ENCODE measurements around the gene FUCA2.
"Not testable (repeated sequence)": the region's sequence is repeated elsewhere in the genome, so short reads cannot be mapped to it uniquely, and the experiment has no call there.

The FUCA2 gene

DNA sequence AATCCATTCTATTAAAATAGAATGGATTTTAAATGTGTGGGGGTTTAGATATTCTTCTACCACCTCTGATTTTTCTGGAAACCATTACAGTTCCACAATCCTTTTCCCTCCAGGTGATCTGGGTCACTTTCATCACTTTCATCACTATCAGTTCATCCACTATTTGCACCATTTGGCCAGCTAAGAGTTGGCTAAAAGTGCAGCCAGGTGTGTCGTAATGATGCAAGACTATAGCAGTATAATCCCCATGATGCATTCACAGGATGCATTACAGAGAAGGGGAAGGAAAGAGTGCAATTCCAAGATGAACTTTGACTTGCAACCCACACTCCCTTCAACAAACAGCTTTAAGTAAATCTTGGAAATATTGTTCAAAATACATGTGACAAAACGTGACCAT is 4.9 kb downstream of the FUCA2 start:
- in situ Hi-C loops (cut with MboI; ENCODE audit: low pct_unique_long_range_greater_than_20kb, low sequenced_read_pairs), result no loop called here
- DNase-seq, result no peak

- in situ Hi-C loops (cut with MboI; ENCODE audit: low pct_unique_long_range_greater_than_20kb, low sequenced_read_pairs), result no loop called here
- DNase-seq, result no peak
These were observed 5.3 kb downstream of the FUCA2 start for GRCh38 chr6:143506199-143506598.

- in situ Hi-C loops (cut with MboI; ENCODE audit: low pct_unique_long_range_greater_than_20kb, low sequenced_read_pairs), result no loop called here
- no peak for DNase-seq
These were observed 6.0 kb downstream of the FUCA2 start for GRCh38 chr6:143505537-143505936.

DNA sequence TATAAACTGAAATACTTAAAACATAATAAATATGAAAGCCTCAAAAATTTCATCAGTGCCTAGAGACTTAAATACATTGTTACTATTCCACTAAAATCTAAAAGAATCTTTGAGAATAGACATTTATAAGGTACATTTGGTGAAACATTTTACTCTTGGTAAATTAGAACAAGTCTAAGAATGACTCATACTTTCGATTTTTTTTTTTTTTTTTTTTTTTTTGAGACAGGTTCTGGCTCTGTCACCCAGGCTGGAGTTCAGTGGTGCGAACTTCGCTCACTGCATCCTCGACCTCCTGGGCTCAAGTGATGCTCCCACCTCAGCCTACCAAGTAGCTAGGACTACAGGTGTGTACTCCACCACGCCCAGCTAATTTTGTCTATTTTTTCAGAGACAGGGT is 6.4 kb downstream of the FUCA2 start:
- no peak for DNase-seq
- in situ Hi-C loops (cut with MboI; ENCODE audit: low pct_unique_long_range_greater_than_20kb, low sequenced_read_pairs), result no loop called here

DNA sequence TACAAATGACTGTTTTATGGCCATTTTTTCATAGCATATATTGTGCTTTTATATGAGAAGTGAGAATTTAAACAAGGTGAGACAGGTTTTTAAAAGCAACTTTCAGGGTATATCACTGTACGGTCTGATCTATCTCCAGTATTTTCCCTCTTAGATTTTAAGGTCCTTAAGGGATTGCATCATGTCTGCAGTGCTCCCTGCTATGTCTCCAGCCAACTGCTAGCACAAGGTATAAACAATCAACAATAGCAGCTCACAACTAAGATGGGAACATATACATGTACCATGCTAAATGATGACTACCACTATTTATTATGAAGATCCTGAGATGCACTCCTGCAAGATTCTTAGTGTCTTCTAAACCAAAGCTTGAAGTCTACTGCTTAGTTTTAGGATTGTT is 7.2 kb downstream of the FUCA2 start:
- in situ Hi-C loops (cut with MboI; ENCODE audit: low pct_unique_long_range_greater_than_20kb, low sequenced_read_pairs), result no loop called here
- no peak for DNase-seq

DNA sequence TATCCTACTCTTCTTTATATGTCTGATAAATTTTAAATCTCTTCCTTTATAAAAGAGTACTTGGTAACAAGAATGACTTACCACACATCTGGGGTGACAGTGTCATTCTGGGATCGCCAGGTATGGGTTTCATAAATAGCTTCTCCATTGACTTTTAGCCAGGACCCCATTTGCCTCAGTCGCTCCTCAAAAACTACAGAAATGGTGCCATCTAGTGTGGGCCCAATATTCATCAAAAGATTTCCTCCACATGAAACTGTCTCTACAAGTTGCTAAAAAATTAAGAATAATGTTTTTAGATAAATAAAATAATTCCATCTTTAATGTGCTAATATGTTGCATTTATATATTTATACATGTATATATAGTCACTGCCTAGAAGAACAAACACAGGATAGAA is 9.7 kb downstream of the FUCA2 start:
- DNase-seq, result no peak
- in situ Hi-C loops (cut with MboI; ENCODE audit: low pct_unique_long_range_greater_than_20kb, low sequenced_read_pairs), result no loop called here

DNA sequence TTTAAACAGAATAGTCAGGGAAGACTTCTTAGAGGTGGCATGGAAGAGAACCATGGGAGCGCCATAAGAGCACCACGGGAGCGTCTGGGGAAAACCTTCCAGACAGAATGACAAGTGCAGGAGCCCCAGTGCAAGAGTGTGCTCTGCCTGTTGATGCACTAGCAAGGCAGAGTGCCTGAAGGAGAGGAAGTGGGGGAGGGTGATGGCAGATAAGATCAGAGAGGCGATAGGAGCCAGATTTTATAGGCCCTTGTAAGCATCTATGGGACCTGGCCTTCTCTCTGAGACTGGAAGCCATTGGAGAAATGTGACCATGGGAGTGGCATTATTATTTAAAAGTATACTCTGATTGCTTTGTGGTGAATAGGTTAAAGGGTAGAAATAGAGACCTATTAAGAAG is 13.1 kb downstream of the FUCA2 start:
- DNase-seq, result peak; percentile 54
- in situ Hi-C loops (cut with MboI; ENCODE audit: low pct_unique_long_range_greater_than_20kb, low sequenced_read_pairs), result no loop called here

- in situ Hi-C loops (cut with MboI; ENCODE audit: low pct_unique_long_range_greater_than_20kb, low sequenced_read_pairs), result no loop called here
- DNase-seq, result no peak
These were observed 14.5 kb downstream of the FUCA2 start for GRCh38 chr6:143496974-143497373.

DNA sequence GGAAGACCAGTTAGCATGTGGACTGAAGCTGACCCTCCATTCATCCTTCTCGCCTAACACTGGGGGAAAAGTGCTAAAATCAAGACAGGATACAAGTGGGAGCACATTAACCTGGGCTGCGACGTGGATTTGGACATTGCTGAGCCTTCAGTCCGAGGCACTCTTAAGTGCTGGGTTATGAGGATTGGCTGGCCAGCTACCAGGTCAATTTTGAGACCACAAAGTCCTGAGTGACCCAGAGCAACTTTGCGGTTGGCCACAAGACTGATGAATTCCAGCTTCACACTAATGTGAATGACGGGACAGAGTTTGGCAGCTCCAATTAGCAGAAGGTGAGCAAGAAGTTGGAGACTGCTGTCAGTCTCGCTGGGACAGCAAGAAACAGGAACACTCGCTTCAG is 20.7 kb downstream of the FUCA2 start:
- no peak for DNase-seq
- in situ Hi-C loops (cut with MboI; ENCODE audit: low pct_unique_long_range_greater_than_20kb, low sequenced_read_pairs), result no loop called here

DNA sequence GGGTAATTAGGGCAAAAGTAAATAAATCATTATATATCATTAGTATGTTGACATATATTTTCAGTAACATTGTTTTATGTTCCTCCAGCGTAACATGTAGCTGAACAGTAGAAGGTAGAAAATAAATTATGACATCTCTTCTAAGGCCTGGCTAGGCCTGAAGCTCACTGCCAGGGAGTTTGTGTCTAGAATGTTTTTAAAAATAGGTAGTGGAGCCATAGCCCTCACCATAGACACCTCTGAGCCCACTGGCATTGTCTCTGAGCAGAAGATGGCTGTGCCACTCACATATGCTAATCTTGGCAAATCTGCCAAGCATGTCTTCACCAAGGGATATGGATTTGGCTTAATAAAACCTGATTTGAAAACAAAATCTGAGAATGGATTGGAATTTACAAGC is 21.3 kb downstream of the FUCA2 start:
- no peak for DNase-seq
- in situ Hi-C loops (cut with MboI; ENCODE audit: low pct_unique_long_range_greater_than_20kb, low sequenced_read_pairs), result no loop called here

DNA sequence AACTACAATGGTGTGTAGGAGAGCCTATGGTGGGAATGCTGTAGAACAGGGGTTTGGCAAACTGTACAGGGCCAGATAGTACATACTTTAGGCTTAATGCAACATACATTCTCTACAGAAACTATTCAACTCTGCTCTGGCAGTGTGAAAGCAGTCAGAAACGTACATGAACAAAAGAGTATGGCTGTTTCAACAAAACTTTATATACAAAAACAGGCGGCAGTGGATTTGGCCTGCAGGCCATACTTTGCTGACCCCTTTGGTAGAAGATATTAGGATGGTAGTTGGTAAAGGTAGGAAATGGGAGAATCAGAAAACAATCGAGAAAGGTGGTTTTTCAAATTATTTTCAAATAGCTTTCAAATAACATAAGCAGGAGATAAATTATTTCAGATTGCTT is 24.8 kb downstream of the FUCA2 start:
- in situ Hi-C loops (cut with MboI; ENCODE audit: low pct_unique_long_range_greater_than_20kb, low sequenced_read_pairs), result no loop called here
- DNase-seq, result no peak

DNA sequence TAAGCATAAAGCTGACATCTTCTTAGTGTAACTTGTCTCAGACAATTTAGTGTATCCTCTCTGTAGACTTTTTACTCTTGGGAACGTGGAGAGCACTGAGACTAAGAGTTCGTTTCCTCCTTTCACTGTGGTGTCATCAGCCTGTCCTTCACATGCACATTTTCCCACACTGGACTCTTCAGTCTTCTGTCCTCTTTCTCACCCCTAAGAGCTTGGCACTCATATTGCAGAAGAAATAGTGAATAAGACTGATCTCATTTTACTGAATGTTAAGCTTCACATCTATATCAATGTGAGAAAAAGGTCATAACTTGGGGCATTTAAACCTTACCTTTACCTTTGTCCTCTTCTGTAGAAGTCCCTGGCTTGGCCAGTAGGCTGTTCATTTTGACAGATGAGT is 25.6 kb downstream of the FUCA2 start:
- in situ Hi-C loops (cut with MboI; ENCODE audit: low pct_unique_long_range_greater_than_20kb, low sequenced_read_pairs), result no loop called here
- DNase-seq, result no peak

DNA sequence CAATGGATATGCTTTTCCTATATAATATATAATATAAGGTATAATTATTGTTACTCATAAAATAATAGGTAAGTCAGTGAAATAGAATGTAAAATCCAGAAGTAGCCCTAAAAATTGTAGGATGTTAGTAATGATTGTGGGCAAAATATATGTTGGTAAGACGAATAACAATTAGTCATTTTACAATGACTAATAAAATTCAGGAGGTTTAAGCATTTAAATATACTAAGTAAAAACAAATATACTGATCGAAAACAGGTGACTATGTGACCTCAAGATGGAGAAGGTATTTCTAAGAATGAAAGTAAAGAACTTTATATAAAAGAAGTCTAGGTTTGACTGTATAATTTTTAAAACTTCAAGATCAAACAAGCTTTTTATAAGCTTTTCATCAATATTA is 28.9 kb downstream of the FUCA2 start:
- DNase-seq, result no peak
- in situ Hi-C loops (cut with MboI; ENCODE audit: low pct_unique_long_range_greater_than_20kb, low sequenced_read_pairs), result no loop called here

- DNase-seq, result no peak
- in situ Hi-C loops (cut with MboI; ENCODE audit: low pct_unique_long_range_greater_than_20kb, low sequenced_read_pairs), result no loop called here
These were observed 32.9 kb downstream of the FUCA2 start for GRCh38 chr6:143478479-143479062.

GRCh38 chr6:143476545-143476944 is 35.0 kb downstream of the FUCA2 start:
- in situ Hi-C loops (cut with MboI; ENCODE audit: low pct_unique_long_range_greater_than_20kb, low sequenced_read_pairs), result no loop called here
- DNase-seq, result no peak

GRCh38 chr6:143471822-143472221 is 39.7 kb downstream of the FUCA2 start:
- in situ Hi-C loops (cut with MboI; ENCODE audit: low pct_unique_long_range_greater_than_20kb, low sequenced_read_pairs), result no loop called here

GRCh38 chr6:143468823-143469222 is 42.7 kb downstream of the FUCA2 start:
- DNase-seq, result not testable (repeated sequence)

More at GRCh38 chr6:143471822-143472221, 39.7 kb downstream of the FUCA2 start:
- DNase-seq, result no peak

DNA sequence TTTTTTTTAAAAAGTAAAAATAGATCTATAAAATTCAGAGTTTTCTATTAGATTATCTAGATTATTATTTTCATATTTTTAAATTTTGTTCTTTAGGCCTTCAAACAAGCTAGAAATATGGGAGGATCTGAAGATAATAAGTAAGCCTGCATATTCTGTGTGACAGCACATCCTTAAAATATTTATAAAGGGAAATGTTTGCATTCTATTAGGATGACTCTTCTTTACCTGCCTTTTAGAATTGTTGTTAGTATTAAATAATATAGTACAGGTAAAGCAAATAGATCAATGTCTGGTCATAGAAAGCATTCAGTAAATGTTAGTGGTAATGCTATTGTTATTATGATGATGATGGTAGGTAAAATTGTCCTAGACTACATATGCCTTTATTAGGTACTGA is 43.5 kb downstream of the FUCA2 start:
- DNase-seq, result no peak
- in situ Hi-C loops (cut with MboI; ENCODE audit: low pct_unique_long_range_greater_than_20kb, low sequenced_read_pairs), result no loop called here

More at GRCh38 chr6:143468823-143469222, 42.7 kb downstream of the FUCA2 start:
- in situ Hi-C loops (cut with MboI; ENCODE audit: low pct_unique_long_range_greater_than_20kb, low sequenced_read_pairs), result not testable (repeated sequence)

- DNase-seq, result no peak
- in situ Hi-C loops (cut with MboI; ENCODE audit: low pct_unique_long_range_greater_than_20kb, low sequenced_read_pairs), result no loop called here
These were observed 46.0 kb downstream of the FUCA2 start for GRCh38 chr6:143465546-143465945.

DNA sequence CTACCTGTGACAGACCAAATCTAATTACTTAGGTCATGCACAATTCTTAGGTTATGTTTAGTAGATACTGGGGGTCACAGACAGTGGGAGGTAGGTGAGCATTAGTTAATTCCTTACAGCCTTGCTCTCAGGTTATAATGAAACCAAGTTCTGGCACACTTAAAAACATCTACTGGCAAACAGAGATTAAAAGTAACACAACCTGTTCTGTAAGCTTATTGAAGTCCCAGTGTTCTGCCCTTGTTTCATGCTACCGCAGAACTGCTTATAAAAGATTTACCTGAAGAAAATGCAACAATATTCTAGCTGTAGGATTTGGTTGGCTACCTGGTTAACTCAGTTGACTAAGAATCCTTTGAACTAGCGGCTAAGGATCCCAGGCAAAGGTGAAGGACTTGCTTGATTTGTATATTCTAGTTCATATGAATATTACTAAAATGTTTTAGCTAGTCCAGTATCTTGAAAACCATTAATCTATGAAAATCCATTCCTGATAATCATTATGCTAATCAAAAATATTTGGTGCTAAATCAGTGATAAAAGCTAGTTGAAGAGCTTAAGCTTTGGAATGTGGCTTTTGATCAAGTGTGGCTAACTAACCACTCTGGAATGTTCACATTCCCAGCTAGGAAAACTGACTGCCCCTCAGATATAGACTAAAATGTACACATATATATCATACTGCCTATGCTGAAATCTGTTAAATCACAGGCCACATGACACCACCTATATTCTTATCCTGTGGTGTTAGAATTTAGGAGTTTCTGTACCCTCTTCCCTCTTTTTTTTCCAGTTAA is 53.8 kb downstream of the FUCA2 start:
- in situ Hi-C loops (cut with MboI; ENCODE audit: low pct_unique_long_range_greater_than_20kb, low sequenced_read_pairs), result no loop called here
- DNase-seq, result no peak

DNA sequence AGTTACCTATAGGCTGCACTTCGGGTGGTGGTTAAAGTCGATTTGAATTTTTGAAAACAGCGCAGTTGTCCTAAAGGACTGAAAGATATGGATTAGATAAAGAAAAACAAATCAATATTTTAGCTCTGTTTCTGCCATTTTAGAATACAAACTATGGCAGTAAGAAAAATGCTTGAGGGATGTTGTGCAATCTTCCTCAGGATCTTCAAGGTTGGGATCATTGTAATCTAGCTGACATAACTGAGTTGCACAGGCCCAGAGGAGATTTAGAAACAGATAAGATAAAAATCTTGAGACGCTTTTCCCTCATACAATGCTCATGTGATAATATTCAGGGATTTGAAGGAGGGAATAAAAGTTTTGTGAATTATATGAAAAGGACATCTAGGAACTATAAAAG is 60.0 kb downstream of the FUCA2 start:
- DNase-seq, result peak; percentile 27
- in situ Hi-C loops (cut with MboI; ENCODE audit: low pct_unique_long_range_greater_than_20kb, low sequenced_read_pairs), result no loop called here

All from KBM-7 (cell line).